ENCODE measurements around the gene MICAL2.

Gene MICAL2

GRCh38 chr11:12100841-12101242, 9.5 kb upstream of the MICAL2 start:
- DNase-seq: no peak

DNA sequence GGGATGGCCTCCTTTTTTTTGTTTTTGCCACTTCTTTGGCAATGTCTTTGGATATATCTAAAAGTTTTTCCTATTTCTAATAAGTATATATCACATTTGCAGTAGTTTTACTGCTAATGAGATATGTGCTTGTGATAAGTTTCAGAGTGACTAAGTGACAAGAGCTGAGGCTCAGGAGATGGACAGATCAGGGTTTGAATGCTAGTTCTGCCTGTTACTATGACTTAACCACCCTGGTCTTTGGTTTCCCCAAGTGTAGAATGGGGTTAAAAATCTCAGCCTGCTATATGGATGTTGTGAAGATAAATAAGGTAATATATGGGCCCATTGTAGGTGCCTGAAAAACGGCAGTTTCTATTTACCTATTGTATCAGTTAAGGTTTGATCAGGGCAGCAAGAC, 9.1 kb upstream of the MICAL2 start:
- DNase-seq: no peak

- DNase-seq: no peak
These were observed 7.6 kb upstream of the MICAL2 start for GRCh38 chr11:12102588-12103410.

DNA sequence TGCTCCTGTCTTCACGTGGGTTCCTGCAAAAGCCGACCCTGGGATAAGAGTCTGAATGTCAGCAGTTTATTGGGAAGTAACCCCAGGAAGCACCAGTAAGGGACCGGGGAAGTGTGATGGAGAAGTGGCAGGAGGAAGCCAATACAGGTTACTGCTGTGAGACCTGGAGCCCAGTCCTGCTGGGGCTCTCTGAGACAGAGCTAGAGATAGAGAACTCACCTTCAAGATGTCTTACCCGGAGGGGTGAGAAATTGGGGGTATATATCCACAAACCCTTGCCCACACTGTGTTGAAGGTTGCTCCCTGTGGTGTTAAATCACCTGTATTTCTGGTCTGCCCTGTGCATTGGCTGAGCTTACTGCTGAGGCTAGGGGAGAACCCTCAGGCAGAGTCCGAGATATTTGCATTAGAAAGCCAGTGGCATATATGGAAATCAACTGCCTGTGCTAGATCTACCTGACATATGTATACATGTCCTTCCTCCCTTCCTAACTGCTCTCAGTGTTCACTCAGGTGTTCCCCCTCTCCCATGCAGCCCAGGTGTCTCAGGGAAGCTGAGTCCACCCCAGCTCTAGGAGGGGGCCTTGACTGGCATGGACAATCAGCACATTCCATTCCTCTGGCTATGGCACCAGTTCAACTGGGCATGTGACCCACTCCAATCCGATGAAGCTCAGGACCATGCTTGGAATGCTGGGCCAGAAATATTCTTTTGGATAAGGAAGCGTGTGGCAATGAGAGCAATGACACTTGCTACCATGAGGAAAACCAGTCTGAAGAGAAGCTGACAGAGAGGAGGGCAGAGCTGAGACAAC, 6.8 kb upstream of the MICAL2 start:
- no peak for DNase-seq

DNA sequence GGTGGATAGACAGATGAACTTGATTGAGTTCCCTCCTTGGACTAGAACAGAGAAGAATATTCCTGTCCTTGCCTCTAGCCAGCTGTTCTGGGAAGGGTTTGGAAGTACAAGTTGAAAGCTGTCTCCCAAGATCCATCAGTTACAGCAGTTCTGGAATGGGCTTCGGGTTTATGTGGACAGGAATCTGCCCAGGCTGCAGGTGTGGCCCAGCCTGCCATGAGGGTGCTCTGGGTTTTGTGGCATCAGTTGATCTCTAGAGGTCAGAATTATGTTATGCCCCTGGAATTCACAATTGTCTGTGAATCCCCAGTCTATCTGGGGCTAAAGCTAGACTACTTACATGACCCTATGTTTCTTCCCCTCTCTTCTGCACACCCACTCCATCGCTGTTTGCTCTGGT, 4.9 kb upstream of the MICAL2 start:
- DNase-seq: no peak

DNA sequence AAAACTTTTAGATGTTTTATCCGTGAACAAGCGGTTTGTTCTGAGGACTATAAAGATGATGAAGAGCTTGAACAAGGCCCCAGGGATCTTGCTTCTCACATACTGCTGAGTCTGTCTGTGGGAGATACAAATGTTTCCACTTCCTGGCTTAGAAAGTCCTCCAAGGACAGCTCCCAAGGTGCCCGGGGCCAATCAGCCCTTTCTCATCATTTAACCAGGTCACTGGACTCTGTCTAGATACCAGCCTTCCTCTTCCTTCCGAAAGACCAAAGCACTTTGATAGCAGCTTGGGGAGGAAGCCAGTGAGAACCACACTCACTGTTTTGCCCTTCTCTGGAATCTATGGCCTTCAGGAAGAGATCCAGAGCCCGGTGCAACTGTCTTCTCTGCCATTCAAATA, 4.3 kb upstream of the MICAL2 start:
- DNase-seq: no peak

DNA sequence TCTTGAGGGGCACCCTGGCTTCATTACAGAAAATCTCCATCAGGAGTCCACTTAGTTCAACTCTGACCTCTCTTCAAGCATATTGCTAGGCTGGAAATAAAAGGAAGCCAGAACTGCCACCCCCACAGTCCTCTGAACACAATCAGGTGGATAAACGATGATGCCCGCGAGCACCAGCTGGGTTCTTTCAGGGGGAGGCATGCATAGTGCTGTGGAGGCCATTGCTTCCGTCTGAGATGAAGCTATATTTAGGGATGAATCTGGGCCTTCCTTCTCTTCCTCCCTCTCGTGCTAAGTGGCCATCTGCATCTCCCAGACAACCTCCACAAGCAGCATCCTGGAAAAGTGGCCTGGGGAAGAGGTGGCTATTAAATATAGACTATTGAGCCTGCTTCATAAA, 3.9 kb upstream of the MICAL2 start:
- no peak for DNase-seq

DNA sequence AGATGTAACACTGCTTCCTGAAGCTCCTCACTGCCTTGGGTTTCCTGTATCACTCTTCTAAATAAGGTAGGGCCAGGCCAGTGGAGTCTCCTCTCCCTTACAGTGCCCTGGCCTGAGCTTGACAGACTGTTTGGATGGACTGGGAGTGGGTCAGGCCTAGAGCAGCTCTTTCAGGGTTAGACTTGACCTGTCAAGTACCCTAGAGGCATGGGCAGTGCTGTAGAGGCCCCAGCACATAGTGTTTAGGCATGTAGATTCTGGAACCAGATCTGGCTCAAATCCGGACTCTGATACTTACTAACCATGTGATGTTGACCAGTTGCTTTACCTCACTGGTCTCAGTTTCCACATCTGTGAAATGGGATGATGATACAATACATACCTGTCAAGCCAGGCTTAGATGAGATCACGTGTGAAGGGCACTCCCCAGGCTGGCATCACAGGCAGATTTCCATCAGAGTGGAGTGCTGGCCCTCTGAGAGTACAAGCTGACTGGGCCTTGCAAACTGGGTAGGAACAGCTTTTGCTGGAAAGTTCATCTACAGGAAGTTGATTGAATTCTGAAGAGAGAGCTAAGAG, 1.4 kb upstream of the MICAL2 start:
- DNase-seq: no peak

GRCh38 chr11:12109591-12110196, 696 bp upstream of the MICAL2 start:
- no peak for DNase-seq

DNA sequence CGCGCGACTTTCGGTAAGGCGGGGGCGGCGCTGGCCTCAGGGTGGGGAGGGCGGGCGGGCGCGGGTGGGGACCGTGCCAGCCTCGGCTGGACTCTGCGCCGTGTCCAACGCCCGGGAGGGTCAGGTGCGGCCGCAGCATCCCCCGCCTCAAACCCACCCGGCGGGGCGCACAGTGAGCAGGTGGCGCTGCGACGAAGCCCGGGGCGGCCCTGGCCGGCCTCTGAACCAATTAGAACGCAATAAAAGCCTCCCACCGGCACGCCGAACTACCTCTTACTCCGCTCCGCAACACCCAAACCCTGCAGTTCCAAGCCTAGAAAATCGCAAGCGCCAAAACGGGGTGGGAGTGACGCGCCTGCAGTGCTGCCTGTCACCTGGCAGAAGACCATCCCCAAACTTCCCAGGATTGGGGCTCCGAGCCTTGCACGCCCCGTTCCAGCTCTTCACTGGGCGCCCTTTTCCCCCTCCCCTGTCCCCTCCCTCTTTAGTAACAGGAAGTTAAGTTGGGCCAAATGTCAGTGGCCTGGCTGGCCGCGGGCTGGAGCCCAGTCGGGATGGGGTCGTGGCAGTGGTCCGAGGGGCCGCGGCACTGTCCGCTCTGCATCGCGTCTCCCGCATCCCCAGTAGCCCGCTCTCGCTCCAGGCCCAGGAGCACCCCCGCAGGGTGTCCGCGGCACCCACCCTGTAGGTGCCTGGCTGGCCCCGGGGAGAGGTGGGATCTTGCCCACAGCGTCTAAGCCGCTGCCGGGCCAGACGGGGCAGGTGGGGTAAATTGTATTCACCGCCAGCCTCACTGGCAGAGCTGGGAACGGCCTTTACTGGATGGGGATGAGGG, 541 bp downstream of the MICAL2 start:
- DNase-seq: no peak

DNA sequence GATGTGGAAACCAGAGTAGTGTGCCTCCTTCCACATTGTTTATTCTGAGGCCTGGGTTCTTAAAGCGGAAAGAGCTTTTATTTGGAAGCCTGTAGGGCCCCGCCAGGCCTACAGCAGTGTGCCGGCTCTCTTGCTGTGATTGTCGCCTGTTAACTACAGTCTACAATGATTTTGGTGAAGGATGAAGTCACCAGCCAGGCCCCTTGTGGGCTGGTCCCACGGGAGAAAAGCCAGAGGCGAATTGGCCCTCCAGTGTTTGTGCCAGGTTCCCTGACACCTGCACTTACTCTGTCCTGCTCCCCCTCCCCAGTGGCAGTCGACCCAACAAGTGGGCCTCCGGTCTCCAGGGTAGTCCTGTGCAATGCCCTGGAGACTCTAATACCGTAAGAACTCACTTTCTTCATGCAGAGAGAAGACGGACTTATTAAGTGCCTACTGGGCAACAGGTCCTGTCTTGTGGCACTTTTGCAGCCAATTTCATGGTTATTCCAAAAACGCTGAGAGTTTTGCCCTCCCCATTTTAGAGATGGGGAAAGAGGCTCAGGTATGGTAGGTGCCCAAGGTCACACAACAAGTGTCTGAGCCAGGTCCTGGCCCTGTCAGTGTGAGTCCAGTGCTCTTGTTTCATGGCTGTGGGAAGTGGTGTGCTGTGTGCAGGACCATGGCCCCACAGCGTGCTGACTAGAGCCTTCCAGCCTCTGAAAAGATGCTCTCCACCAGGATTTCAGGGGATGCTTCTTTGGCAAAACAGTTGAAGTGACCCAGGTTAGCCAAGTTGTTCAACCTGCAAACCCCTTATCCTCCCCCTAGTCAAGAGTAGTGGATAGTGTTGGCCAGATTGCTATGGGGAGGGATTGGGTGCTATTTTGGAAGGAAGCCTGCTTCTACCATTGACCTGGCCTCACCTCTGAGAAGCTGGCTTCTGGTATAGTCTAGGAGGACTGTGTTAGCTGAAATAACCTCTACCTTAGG, 1.4 kb downstream of the MICAL2 start:
- no peak for DNase-seq

GRCh38 chr11:12112750-12113149, 2.4 kb downstream of the MICAL2 start:
- no peak for DNase-seq

DNA sequence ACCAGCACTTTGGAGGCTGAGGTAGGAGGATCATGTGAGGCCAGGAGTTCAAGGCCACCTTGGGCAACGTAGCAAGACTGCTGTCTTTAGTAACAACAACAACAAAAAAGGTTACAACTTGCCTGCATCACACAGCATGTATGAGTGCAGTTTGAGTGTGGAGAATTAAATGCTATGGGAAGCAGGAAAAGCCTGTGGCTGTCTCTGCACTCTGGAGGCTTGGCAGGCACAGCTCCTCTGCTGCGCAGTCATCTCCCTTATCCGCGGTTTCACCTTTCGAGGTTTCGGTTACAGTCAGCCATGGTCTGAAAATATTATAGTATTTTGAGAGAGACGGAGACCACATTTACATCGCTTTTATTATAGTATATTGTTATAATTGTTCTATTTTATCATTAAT, 2.9 kb downstream of the MICAL2 start:
- DNase-seq: no peak

DNA sequence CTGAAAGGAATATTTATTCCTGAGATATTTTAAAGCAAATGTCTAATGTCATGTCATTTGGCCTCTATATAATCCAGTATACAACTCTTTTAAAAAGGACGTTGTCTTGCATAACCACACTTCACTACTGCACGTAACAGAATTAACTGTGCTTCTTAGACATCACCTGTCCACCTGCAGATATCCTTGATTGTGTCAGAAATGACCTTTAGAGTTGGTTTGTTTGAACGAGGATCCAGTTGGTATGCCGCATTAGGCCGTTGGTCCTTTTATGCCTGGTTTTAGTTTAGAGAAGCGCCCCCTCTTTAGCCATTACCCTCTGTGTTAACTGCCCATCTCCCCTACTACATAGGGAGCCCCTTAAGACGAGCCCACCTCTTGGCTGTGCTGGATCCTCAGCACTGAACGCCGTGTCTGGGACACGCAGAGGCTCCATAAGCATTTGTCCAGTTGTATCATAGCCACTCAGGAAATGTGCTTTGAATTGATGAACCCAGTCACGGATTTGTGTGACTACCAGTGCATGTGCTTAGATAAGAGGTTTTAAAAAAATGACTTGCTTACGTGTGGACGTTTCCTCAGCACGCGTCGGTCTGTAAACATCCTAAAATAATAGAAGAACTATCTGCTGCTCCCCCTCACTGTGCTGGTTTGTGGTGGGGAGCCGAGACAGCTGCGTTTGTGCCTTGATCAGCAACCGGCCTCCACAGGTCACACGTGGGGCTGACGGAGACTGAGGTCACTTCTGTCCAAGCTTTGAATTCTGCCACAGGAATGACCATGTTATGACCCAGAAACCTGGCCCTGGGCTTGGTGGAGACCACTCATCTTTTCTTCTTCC, 4.0 kb downstream of the MICAL2 start:
- DNase-seq: no peak

DNA sequence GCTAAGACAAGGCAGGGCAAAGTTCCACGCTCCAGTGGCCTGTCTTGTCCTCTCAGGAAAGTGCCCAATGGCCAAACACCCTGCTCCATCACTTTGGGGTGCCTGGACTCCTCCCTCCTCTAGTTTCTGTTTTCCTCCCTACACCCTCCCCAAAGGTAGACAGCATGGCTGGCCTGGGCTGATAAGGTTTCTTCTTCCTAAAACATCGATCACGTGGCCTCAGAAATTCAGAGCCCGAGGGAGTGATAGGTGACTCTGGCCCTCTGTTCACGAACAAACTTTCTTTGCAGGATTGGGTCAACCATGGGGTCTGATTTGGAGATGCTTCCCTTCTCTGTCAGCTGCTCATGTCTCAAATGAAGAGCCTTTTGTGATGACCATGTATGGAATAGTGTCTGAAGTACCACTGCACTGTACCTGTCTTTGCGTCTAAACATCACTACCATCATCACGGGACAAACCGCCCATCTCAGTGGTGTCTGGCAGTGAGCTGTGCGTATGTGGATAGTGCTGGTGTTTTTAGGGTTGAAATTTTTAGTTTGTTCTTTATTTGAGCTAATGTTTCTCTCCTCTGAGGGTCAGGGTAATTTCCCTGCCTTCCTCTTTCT, 6.1 kb downstream of the MICAL2 start:
- no peak for DNase-seq

DNA sequence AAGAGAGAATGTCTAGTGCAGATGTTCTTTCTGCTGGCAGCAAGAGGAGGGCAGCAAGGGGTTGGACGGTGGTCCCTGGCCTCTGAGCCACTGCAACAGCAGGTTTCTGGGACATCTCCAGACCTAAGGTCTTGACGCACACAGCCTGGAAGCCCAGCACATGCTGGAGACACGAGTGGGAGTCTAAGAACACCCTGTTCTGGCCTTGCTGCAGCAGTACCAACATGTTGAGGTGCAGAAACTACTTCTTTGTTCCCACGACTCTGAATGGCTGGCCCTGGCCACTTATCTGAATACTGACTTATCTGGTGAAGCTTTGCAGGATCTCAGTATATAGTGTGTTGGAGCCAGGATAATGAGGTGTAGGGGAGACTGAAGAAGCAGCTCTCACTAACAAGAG, 6.8 kb downstream of the MICAL2 start:
- no peak for DNase-seq

DNA sequence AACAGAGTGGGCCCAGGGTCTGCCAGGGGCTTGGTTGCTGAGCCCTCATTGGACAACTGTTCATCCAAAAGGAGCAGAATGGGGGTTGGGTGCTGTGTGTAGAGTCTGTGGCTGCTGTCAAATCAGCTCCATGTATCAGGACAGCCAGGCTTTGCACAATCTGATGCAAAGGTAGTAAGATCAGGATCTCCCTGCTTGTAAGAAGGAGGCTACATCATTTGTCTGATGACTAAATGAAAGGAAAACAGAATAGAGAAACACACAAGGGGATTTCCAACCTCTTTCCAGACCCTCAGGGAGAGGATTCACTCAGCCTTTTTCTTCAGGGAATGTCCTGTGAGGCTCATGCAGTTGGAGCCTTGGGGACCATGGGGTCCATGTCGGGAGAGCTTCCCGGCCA, 7.2 kb downstream of the MICAL2 start:
- DNase-seq: no peak

DNA sequence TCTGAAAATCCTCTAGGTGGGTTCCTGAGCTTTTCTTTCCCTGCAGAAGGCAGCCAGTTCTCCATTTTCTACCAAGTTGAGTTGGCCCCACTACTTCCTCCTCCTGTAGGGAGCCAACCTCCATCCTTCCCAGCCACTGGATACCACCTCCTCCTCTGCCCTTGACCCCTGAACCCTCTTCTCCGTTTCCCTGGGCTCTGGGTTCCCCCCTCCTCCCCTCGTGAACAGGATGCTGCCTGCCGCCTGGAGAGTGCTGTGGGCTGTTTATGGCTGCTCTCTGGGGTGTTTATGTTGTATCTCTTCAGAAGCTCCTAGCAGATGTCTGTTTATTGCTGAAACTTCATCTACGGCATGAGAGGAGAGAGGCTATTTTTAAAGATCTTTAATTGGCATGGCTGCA, 8.6 kb downstream of the MICAL2 start:
- DNase-seq: no peak

- no peak for DNase-seq
These were observed 9.1 kb downstream of the MICAL2 start for GRCh38 chr11:12119502-12119901.
